HFFc6 (cell line): ENCODE data around the gene PIAS1. TPM values are rescaled to one million over a fixed set of nuclear protein-coding genes. Genes with fewer than 3 reads are reported as not detected.

Experiments
- DNase-seq: peaks from one replicate; pipeline ENCODE4 v3.0.0-alpha.2; 2018
- H3K27ac Mint-ChIP-seq: 2 replicates; pipeline ENCODE4 v1.8.0; 2020; ENCODE audit warnings: mild to moderate bottlenecking, mixed read lengths
- H3K27me3 Mint-ChIP-seq: 2 replicates; pipeline ENCODE4 v1.8.0; 2021; ENCODE audit warnings: mild to moderate bottlenecking, moderate library complexity, mixed read lengths; ENCODE audit not compliant: insufficient read depth
- H3K36me3 Mint-ChIP-seq: 2 replicates; pipeline ENCODE4 v1.8.0; 2021; ENCODE audit warnings: low read depth, mixed read lengths
- H3K4me1 Mint-ChIP-seq: 2 replicates; pipeline ENCODE4 v1.8.0; 2020; ENCODE audit warnings: low read depth, mixed read lengths
- H3K4me3 Mint-ChIP-seq: 2 replicates; pipeline ENCODE4 v1.8.0; 2020; ENCODE audit warnings: mild to moderate bottlenecking, moderate library complexity, mixed read lengths
- H3K9me3 Mint-ChIP-seq: 2 replicates; pipeline ENCODE4 v1.8.0; 2020; ENCODE audit warnings: mild to moderate bottlenecking, mixed read lengths
- total RNA-seq, 6 experiments: library from RNA; stranded (reverse); fragmentation: NEBNext Ultra II Directional; extraction: Animal tissue kit (Norgen Biotek cat#: 25700); gene quantifications; 2 replicates in 1 of 6; 3 replicates in 5 of 6; pipeline ENCODE4 v1.2.3, GENCODE V29; 2021
- TF ChIP-seq, protein P1 (sequence below): fragments of 200-600 bp; sonication (generic); IDR thresholded peaks from 2 replicates; pipeline ENCODE4 v1.5.0; 2021; ENCODE audit warnings: antibody characterized with exemption, mild to moderate bottlenecking

The PIAS1 gene
- total RNA-seq, 6 experiments from 2014 or later: 23.7 to 31.8 (median 27.6) TPM

DNA sequence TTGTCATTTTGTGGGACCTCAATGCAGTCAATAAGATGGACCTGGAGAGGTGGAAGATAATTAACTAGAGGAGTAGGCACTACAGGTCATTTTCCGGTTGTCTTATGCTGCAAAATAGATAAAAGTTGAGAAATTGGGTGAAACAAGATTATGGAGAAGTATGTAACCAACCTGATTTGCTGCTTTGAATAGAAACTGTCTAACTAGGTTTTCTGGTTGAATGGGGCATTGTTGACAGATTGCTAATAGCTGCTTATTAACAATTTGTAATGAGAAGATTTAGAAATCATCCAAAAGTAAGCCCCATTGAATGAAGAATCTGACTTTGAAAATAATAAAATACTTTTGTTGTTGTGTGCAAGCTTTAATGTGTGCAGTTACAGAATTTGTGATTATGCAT, 26.2 kb downstream of the PIAS1 start:
- H3K4me3 Mint-ChIP-seq: no peak overlapping the region
- TF ChIP-seq, protein P1, sequence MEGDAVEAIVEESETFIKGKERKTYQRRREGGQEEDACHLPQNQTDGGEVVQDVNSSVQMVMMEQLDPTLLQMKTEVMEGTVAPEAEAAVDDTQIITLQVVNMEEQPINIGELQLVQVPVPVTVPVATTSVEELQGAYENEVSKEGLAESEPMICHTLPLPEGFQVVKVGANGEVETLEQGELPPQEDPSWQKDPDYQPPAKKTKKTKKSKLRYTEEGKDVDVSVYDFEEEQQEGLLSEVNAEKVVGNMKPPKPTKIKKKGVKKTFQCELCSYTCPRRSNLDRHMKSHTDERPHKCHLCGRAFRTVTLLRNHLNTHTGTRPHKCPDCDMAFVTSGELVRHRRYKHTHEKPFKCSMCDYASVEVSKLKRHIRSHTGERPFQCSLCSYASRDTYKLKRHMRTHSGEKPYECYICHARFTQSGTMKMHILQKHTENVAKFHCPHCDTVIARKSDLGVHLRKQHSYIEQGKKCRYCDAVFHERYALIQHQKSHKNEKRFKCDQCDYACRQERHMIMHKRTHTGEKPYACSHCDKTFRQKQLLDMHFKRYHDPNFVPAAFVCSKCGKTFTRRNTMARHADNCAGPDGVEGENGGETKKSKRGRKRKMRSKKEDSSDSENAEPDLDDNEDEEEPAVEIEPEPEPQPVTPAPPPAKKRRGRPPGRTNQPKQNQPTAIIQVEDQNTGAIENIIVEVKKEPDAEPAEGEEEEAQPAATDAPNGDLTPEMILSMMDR: no peak
- H3K4me1 Mint-ChIP-seq: peaks cover 24% of the 10 kb centered on the region
- no peak overlapping the region for H3K27ac Mint-ChIP-seq
- H3K36me3 Mint-ChIP-seq: no peaks in the 10 kb centered on the region
- no peak for DNase-seq
- H3K9me3 Mint-ChIP-seq: no peaks in the 10 kb centered on the region
- no peaks in the 10 kb centered on the region for H3K27me3 Mint-ChIP-seq

DNA sequence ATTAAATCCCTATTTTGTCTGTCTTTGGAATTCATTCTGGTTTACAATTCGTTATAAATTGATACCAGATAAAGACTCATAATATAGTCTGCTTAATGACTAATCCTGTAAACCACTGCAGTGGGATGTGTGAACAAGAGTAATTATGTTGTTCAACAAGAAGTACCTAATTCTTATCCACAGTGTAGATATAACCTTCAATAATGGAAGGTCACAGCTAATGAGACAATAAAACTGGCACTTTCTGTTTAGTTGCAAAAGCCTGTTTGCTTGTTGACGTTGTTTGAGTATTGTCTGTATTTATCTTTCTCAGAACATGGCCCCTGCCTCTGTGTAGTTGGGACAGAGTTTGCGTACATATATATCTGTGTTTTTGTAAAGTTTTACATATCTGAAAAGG, 26.7 kb downstream of the PIAS1 start:
- H3K36me3 Mint-ChIP-seq: no peaks in the 10 kb centered on the region
- no peak for DNase-seq
- H3K4me1 Mint-ChIP-seq: peaks cover 24% of the 10 kb centered on the region
- H3K4me3 Mint-ChIP-seq: no peak overlapping the region
- TF ChIP-seq, protein P1: no peak
- H3K9me3 Mint-ChIP-seq: no peaks in the 10 kb centered on the region
- no peak overlapping the region for H3K27ac Mint-ChIP-seq
- no peaks in the 10 kb centered on the region for H3K27me3 Mint-ChIP-seq

DNA sequence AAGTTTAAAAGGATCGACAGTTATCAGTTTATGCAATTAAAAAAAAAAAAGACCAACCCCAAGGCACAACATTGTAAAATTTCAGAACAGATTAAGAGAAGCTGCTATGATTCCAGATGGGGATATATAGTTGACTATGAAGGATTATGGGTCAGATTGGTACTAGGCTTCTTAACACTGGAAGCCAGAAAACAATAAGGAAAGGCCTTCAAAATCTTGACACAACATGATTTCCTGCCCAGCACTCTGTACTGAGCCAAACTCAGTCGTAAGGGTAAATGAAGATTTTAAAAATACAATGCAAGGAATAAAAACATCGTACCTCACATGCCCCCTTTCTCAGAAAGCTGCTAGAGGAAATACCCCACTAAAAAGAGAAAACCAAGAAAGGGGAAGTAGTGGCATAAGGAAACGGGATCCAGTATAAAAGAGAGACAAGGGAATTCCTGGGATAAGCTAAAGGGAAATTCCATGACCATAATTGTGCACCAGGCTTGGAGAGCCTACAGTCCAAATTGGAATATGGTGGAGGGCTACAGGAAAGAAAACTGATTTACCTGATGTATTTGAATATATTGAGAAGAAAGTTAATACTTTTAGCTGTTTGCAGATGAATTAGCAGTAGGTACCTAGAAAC, 27.9 kb downstream of the PIAS1 start:
- H3K27ac Mint-ChIP-seq: no peak overlapping the region
- H3K4me3 Mint-ChIP-seq: no peak overlapping the region

DNA sequence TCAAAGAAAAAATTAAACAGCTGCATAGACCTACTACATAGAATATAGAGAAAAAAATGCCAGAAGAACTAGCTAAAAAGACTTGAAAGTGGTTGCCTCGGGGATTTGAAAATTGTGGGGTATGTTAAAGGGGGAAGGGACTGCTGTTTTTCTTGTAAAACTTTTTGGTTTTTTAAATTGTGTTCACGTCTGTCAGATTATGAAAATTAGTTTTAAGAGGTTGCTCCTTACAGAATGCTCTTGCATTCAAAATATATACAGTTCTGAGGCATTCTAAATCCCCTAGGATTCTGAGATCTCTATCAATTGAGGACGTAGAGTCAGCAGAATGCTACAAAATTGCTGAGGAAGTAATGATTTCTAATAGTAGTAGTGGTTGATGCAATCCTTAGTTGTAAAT, 28.6 kb downstream of the PIAS1 start:
- H3K4me1 Mint-ChIP-seq: peaks cover 22% of the 10 kb centered on the region
- TF ChIP-seq, protein P1: no peak
- DNase-seq: no peak
- H3K36me3 Mint-ChIP-seq: no peaks in the 10 kb centered on the region
- no peaks in the 10 kb centered on the region for H3K27me3 Mint-ChIP-seq
- H3K27ac Mint-ChIP-seq: no peak overlapping the region
- H3K9me3 Mint-ChIP-seq: no peaks in the 10 kb centered on the region
- no peak overlapping the region for H3K4me3 Mint-ChIP-seq

More for the DNA sequence above, 27.9 kb downstream of the PIAS1 start:
- no peak for DNase-seq
- Mint-ChIP-seq H3K36me3 (no peaks in the 10 kb centered on the region), H3K9me3 (no peaks in the 10 kb centered on the region), H3K4me1 (peaks cover 24% of the 10 kb centered on the region), H3K27me3 (no peaks in the 10 kb centered on the region)
- TF ChIP-seq, protein P1: no peak

DNA sequence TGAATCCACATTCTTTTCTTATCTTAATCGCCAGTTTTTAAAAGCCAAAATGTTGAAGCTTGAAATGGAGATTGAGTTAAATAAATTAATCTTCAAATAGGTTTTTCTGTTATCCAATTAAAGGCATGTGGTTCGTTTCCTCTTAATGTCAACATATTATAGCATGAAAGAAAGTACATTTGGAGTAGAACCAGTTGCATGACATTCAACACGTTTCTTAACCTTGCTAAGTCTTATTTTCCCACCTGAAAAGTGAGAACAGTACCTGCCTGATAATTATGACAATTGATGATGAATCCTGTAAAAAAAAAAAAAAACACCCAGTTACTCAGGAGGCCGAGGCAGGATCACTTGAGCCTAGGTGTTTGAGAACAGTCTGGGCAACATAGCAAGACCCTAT, 29.3 kb downstream of the PIAS1 start:
- peaks cover 14% of the 10 kb centered on the region; the same call in 1 of the 2 replicates for H3K4me1 Mint-ChIP-seq
- H3K36me3 Mint-ChIP-seq: no peaks in the 10 kb centered on the region
- no peaks in the 10 kb centered on the region for H3K9me3 Mint-ChIP-seq
- no peak overlapping the region for H3K27ac Mint-ChIP-seq
- H3K4me3 Mint-ChIP-seq: no peak overlapping the region
- H3K27me3 Mint-ChIP-seq: no peaks in the 10 kb centered on the region
- DNase-seq: no peak
- TF ChIP-seq, protein P1: no peak
